K562 (cell line): ENCODE measurements around the gene VPS13D. TPM values are rescaled to one million over a fixed set of nuclear protein-coding genes. Genes with fewer than 3 reads are reported as not detected.

ENCODE experiments used
- BHLHE40 ChIP-seq: IDR thresholded peaks from 2 replicates; pipeline ENCODE4 v1.6.1; 2011; ENCODE audit warnings: low read length, improper control_type of control experiment
- CBX2 ChIP-seq: fragments of 200-600 bp; sonication (generic); IDR thresholded peaks from one replicate; pipeline ENCODE4 v1.6.1; 2012; ENCODE audit warnings: mild to moderate bottlenecking, low read length, inconsistent platforms; ENCODE audit not compliant: insufficient read depth, poor library complexity, severe bottlenecking
- DACH1 ChIP-seq: fragments of 450-650 bp; IDR thresholded peaks from 2 replicates; pipeline ENCODE4 v1.6.1; 2018; ENCODE audit not compliant: partially characterized antibody
- JUN ChIP-seq, 2 experiments: sonication (generic) in 1 of 2; formaldehyde crosslinking in 1 of 2; IDR thresholded peaks; 2 replicates each; pipeline versions ENCODE4 v1.6.1 to v1.8.0; 2012 to 2022; ENCODE audit warnings: borderline replicate concordance in 2 of 2, mild to moderate bottlenecking in 2 of 2, improper control_type of control experiment in 1 of 2, low read depth in 1 of 2, low read length in 1 of 2, missing genetic modification reagents in 1 of 2
- MAFG ChIP-seq: fragments of 450-650 bp; conservative IDR thresholded peaks from 2 replicates; pipeline ENCODE4 v1.6.1; 2016; ENCODE audit warnings: missing genetic modification characterization, missing compliant biosample characterization
- MAX ChIP-seq: sonication (generic); formaldehyde crosslinking; IDR thresholded peaks from 2 replicates; pipeline ENCODE4 v1.9.0; 2022; ENCODE audit warnings: mild to moderate bottlenecking, missing genetic modification reagents
- MCM5 ChIP-seq: fragments of 450-650 bp; IDR thresholded peaks from 2 replicates; pipeline ENCODE4 v1.6.1; 2016; ENCODE audit warnings: low read depth
- NONO ChIP-seq, 2 experiments: fragments of 200-400 bp in 1 of 2; fragments of 450-650 bp in 1 of 2; formaldehyde crosslinking in 1 of 2; IDR thresholded peaks; 2 replicates each; pipeline ENCODE4 v1.6.1; 2017; ENCODE audit warnings: low read depth in 2 of 2, mild to moderate bottlenecking in 2 of 2, moderate library complexity in 2 of 2, low read length in 1 of 2
- NR4A1 ChIP-seq, 2 experiments: fragments of 250-450 bp in 1 of 2; fragments of 450-650 bp in 1 of 2; sonication (Bioruptor Pico) in 1 of 2; IDR thresholded peaks; 2 replicates each; pipeline versions ENCODE4 v1.4.0 to v1.6.1; 2016 to 2020; ENCODE audit warnings: mild to moderate bottlenecking in 2 of 2, missing compliant biosample characterization in 1 of 2, missing genetic modification characterization in 1 of 2, moderate library complexity in 1 of 2
- PRDM10 ChIP-seq: fragments of 450-650 bp; IDR thresholded peaks from 2 replicates; pipeline ENCODE4 v1.6.1; 2018; ENCODE audit not compliant: partially characterized antibody
- SMARCA4 ChIP-seq: fragments of 450-650 bp; IDR thresholded peaks from 2 replicates; pipeline ENCODE4 v1.6.1; 2016
- SMARCC2 ChIP-seq: fragments of 450-650 bp; IDR thresholded peaks from 2 replicates; pipeline ENCODE4 v1.6.1; 2017; ENCODE audit warnings: antibody characterized with exemption, moderate library complexity, mild to moderate bottlenecking, low read depth
- TBL1XR1 ChIP-seq, 2 experiments: IDR thresholded peaks; 2 replicates each; pipeline ENCODE4 v1.6.1; 2012; ENCODE audit warnings: improper control_type of control experiment in 2 of 2, low read length in 2 of 2, mild to moderate bottlenecking in 1 of 2
- TBP ChIP-seq: optimal IDR thresholded peaks from 2 replicates; pipeline ENCODE3; 2011; ENCODE audit warnings: low read depth, low read length, improper control_type of control experiment
- TFAP4 ChIP-seq: sonication (generic); formaldehyde crosslinking; IDR thresholded peaks from 2 replicates; pipeline ENCODE4 v1.8.0; 2022; ENCODE audit warnings: missing genetic modification reagents, mild to moderate bottlenecking, moderate library complexity, borderline replicate concordance
- USF1 ChIP-seq: sonication (generic); formaldehyde crosslinking; IDR thresholded peaks from 2 replicates; pipeline ENCODE4 v1.9.0; 2022; ENCODE audit warnings: mild to moderate bottlenecking, missing genetic modification reagents
- WHSC1 ChIP-seq: IDR thresholded peaks from one replicate; pipeline ENCODE4 v1.6.1; 2012; ENCODE audit warnings: low read length, control low read depth, inconsistent platforms
- ZFX ChIP-seq: sonication (generic); formaldehyde crosslinking; IDR thresholded peaks from 2 replicates; pipeline ENCODE4 v1.8.0; 2022; ENCODE audit warnings: mild to moderate bottlenecking, missing genetic modification reagents, moderate library complexity
- ZNF133 ChIP-seq: fragments of 250-450 bp; sonication (Bioruptor Pico); IDR thresholded peaks from 2 replicates; pipeline ENCODE4 v1.4.0; 2020; ENCODE audit warnings: mild to moderate bottlenecking
- ZNF263 ChIP-seq: sonication (generic); formaldehyde crosslinking; IDR thresholded peaks from 2 replicates; pipeline ENCODE4 v1.8.0; 2022; ENCODE audit warnings: mild to moderate bottlenecking, missing genetic modification reagents, borderline replicate concordance
- ZNF584 ChIP-seq: fragments of 200-800 bp; sonication (Bioruptor generic); IDR thresholded peaks from 2 replicates; pipeline ENCODE4 v1.6.1; 2016; ENCODE audit warnings: low read depth, mild to moderate bottlenecking, missing genetic modification characterization, missing compliant biosample characterization
- polyA plus RNA-seq, 8 experiments: library from polyadenylated mRNA; depleted of rRNA in 4 of 8; stranded (reverse) in 5 of 8; unstranded in 3 of 8; fragments of >200 nt; fragmentation: Nextera tagmentation in 2 of 8; fragmentation: Illumina TruSeq in 1 of 8; extraction: Ambion mirVana in 2 of 8; extraction: Trizol in 1 of 8; gene quantifications; 2 replicates each; pipeline versions ENCODE4 v1.2.1 to v1.2.3, GENCODE V29; 2011 to 2014; ENCODE audit warnings: inconsistent platforms in 1 of 8, missing spikeins in 1 of 8
- total RNA-seq, 7 experiments: library from RNA; depleted of rRNA in 6 of 7; stranded (reverse); fragments of >200 nt in 6 of 7; fragmentation: Illumina TruSeq in 2 of 7; extraction: Trizol in 2 of 7; gene quantifications; 2 replicates each; pipeline versions ENCODE4 v1.2.1 to v1.2.3, GENCODE V29; 2011 to 2021; ENCODE audit warnings: low replicate concordance in 1 of 7

Gene VPS13D
- total and polyA plus RNA-seq, 9 of the 15 experiments (the other 6 are each of a cell fraction or from before 2014, with no cell fraction given), result 6.1 to 51.5 (median 38.5) TPM

GRCh38 chr1:12528021-12528852 is 298.4 kb downstream of the VPS13D start (continued):
- peak; percentile 56 for TF ChIP-seq USF1
- no peak for TF ChIP-seq CBX2
- TF ChIP-seq MAFG, result no peak
- no peak for TF ChIP-seq ZNF133
- TF ChIP-seq NR4A1 (CRISPR knock-in tag; IDR thresholded peaks at IDR 0.05), result no peak
- TF ChIP-seq NR4A1 (tag; IDR thresholded peaks at IDR 0.05), result peak; percentile 87
- no peak for TF ChIP-seq MCM5
- TF ChIP-seq MAX (CRISPR knock-in tag), result peak; percentile 78
- TF ChIP-seq SMARCA4, result peak; percentile 85
- TF ChIP-seq ZFX (CRISPR knock-in tag), result peak; percentile 71
- 0 out of 2 replicates have a peak, but pooled peaks have one; percentile 39 for TF ChIP-seq ZNF263 (CRISPR knock-in tag)
- TF ChIP-seq WHSC1, result peak; percentile 53
- peak; percentile 96 for TF ChIP-seq JUN (IDR thresholded peaks at IDR 0.05; ENCODE audit: borderline replicate concordance, low read depth, low read length)
- TF ChIP-seq JUN (CRISPR knock-in tag; IDR thresholded peaks at IDR 0.05; ENCODE audit: borderline replicate concordance), result peak; percentile 99
- peak; percentile 61; the same call in 1 of the 2 replicates for TF ChIP-seq TFAP4 (CRISPR knock-in tag)
- no peak for TF ChIP-seq TBP
- peak; percentile 68 for TF ChIP-seq ZNF584 (CRISPR knock-in tag)
- peak; percentile 27 for TF ChIP-seq PRDM10
- peak; percentile 51; the same call in 1 of the 2 replicates for TF ChIP-seq SMARCC2
- no peak for TF ChIP-seq NONO (IDR thresholded peaks at IDR 0.05; ENCODE audit: low read depth in 2 of 2, low read length in 1 of 2)
- peak; percentile 44 for TF ChIP-seq DACH1
- peak in 1 of 2 experiments; percentile 62; a peak in 2 of 4 replicates for TF ChIP-seq TBL1XR1 (IDR thresholded peaks at IDR 0.05; ENCODE audit: low read length in 2 of 2)
- TF ChIP-seq BHLHE40, result peak; percentile 51; the same call in 1 of the 2 replicates
